Suprapubic skin (tissue), 4 donors: ENCODE data around the gene HAUS8.

Experiments used
- CTCF ChIP-seq, 2 donors: fragments of 200-600 bp in 1 of 2; fragments of 450-650 bp in 1 of 2; sonication (generic) in 1 of 2; IDR thresholded peaks; one replicate each; pipeline ENCODE4 v1.5.1; 2016 to 2019; ENCODE audit warnings: antibody characterized with exemption in 2 of 2, mild to moderate bottlenecking in 1 of 2, moderate library complexity in 1 of 2
- POLR2A ChIP-seq, 2 donors: fragments of 450-650 bp; IDR thresholded peaks; one replicate each; pipeline ENCODE4 v1.6.1; 2017; ENCODE audit warnings: antibody characterized with exemption in 2 of 2, mild to moderate bottlenecking in 2 of 2, moderate library complexity in 2 of 2
- POLR2AphosphoS5 ChIP-seq, 3 donors: sonication (generic); formaldehyde crosslinking; IDR thresholded peaks; one replicate each; pipeline ENCODE4 v1.6.1; 2017; ENCODE audit warnings: antibody characterized with exemption in 3 of 3

GRCh38 chr19:17023805-17024204 is 51.4 kb downstream of the HAUS8 start:
- no peak for TF ChIP-seq CTCF (IDR thresholded peaks at IDR 0.05)
- no peak for TF ChIP-seq POLR2AphosphoS5 (IDR thresholded peaks at IDR 0.05)
- no peak for TF ChIP-seq POLR2A (IDR thresholded peaks at IDR 0.05)
